ENCODE results near the gene RSPH6A.

- TF ChIP-seq ZNF232 (CRISPR knock-in tag; IDR thresholded peaks at IDR 0.05), result no peak
- peak; percentile 69; the same call in 1 of the 2 replicates for TF ChIP-seq MAX (CRISPR knock-in tag; IDR thresholded peaks at IDR 0.05)
- TF ChIP-seq CTCF (IDR thresholded peaks at IDR 0.05), result no peak
- no peak for TF ChIP-seq PRDM15 (CRISPR knock-in tag; IDR thresholded peaks at IDR 0.05)
- TF ChIP-seq USF2 (CRISPR knock-in tag; IDR thresholded peaks at IDR 0.05), result no peak
Measured at GRCh38 chr19:45767410-45767880, 47.7 kb downstream of the RSPH6A start.

Measured in WTC11 (cell line).